Measurements from ENCODE around the gene SUSD2.

- no peak for TF ChIP-seq CTCF (IDR thresholded peaks at IDR 0.05; ENCODE audit: control extremely low read depth in 1 of 3, insufficient read depth in 1 of 3, low read depth in 1 of 3, low read length in 3 of 3)
- TF ChIP-seq BACH1 (IDR thresholded peaks at IDR 0.05; ENCODE audit: low read length) = no peak
- no peak for TF ChIP-seq RAD21 (IDR thresholded peaks at IDR 0.05 in 1 of 2, conservative IDR thresholded peaks at IDR 0.05 in 1 of 2; ENCODE audit: low read depth in 2 of 2, low read length in 2 of 2)
- no peak for TF ChIP-seq TAF1 (IDR thresholded peaks at IDR 0.05; ENCODE audit: low read depth, low read length)
- TF ChIP-seq CREB1 (IDR thresholded peaks at IDR 0.05) = no peak
- no peak for TF ChIP-seq POLR2AphosphoS5 (IDR thresholded peaks at IDR 0.05; ENCODE audit: low read depth, low read length)
- no peak for TF ChIP-seq CHD2 (IDR thresholded peaks at IDR 0.05; ENCODE audit: low read length)
- TF ChIP-seq POLR2A (IDR thresholded peaks at IDR 0.05; ENCODE audit: control extremely low read depth in 1 of 2, low read depth in 2 of 2, low read length in 2 of 2) = no peak
- TF ChIP-seq RNF2 (IDR thresholded peaks at IDR 0.05; ENCODE audit: borderline replicate concordance, low read depth, low read length, missing control alignments, poor library complexity, severe bottlenecking) = no peak
Measured at GRCh38 chr22:24154826-24155225, 26.5 kb upstream of the SUSD2 start.
